ENCODE data around the gene TMEM184A.

TMEM184A gene

GRCh38 chr7:1498370-1499305 is 57.4 kb downstream of the TMEM184A start:
- no peaks in the 10 kb centered on the region for H3K9me3 ChIP-seq (ENCODE audit: control insufficient read depth in 2 of 2, low read length in 2 of 2)
- H3K4me1 ChIP-seq (ENCODE audit: control insufficient read depth, insufficient read depth, low read length): peaks cover 14% of the 10 kb centered on the region
- no peak overlapping the region for H3K4me3 ChIP-seq (ENCODE audit: low read length in 2 of 2)
- no peak overlapping the region for H3K27ac ChIP-seq (ENCODE audit: low read length)
- H3K27me3 ChIP-seq (ENCODE audit: control insufficient read depth in 1 of 2, insufficient read depth in 2 of 2, low read length in 2 of 2): no peaks in the 10 kb centered on the region
- H3K9ac ChIP-seq (ENCODE audit: low read length in 2 of 2): no peak overlapping the region
- peaks cover 18 to 40% of the 10 kb centered on the region in 2 donors for H3K36me3 ChIP-seq (ENCODE audit: control insufficient read depth in 2 of 2, insufficient read depth in 2 of 2, low read length in 2 of 2)

GRCh38 chr7:1497293-1497927 is 58.6 kb downstream of the TMEM184A start:
- Histone ChIP-seq H3K9ac (ENCODE audit: low read length in 2 of 2) (no peak overlapping the region), H3K9me3 (ENCODE audit: control insufficient read depth in 2 of 2, low read length in 2 of 2) (no peaks in the 10 kb centered on the region), H3K27me3 (ENCODE audit: control insufficient read depth in 1 of 2, insufficient read depth in 2 of 2, low read length in 2 of 2) (no peaks in the 10 kb centered on the region), H3K4me3 (ENCODE audit: low read length in 2 of 2) (no peak overlapping the region), H3K36me3 (ENCODE audit: control insufficient read depth in 2 of 2, insufficient read depth in 2 of 2, low read length in 2 of 2) (peaks cover 18 to 41% of the 10 kb centered on the region in 2 donors), H3K4me1 (ENCODE audit: control insufficient read depth, insufficient read depth, low read length) (peaks cover 2% of the 10 kb centered on the region), H3K27ac (ENCODE audit: low read length) (no peak overlapping the region)

GRCh38 chr7:1496531-1497292 is 59.3 kb downstream of the TMEM184A start:
- no peak overlapping the region for H3K27ac ChIP-seq (ENCODE audit: low read length)
- no peaks in the 10 kb centered on the region for H3K27me3 ChIP-seq (ENCODE audit: control insufficient read depth in 1 of 2, insufficient read depth in 2 of 2, low read length in 2 of 2)

GRCh38 chr7:1495564-1496242 is 60.3 kb downstream of the TMEM184A start:
- peaks cover 23 to 46% of the 10 kb centered on the region in 2 donors for H3K36me3 ChIP-seq (ENCODE audit: control insufficient read depth in 2 of 2, insufficient read depth in 2 of 2, low read length in 2 of 2)
- H3K27me3 ChIP-seq (ENCODE audit: control insufficient read depth in 1 of 2, insufficient read depth in 2 of 2, low read length in 2 of 2): no peaks in the 10 kb centered on the region
- no peak overlapping the region for H3K4me3 ChIP-seq (ENCODE audit: low read length in 2 of 2)
- H3K4me1 ChIP-seq (ENCODE audit: control insufficient read depth, insufficient read depth, low read length): no peaks in the 10 kb centered on the region
- no peak overlapping the region for H3K27ac ChIP-seq (ENCODE audit: low read length)
- no peak overlapping the region for H3K9ac ChIP-seq (ENCODE audit: low read length in 2 of 2)
- no peaks in the 10 kb centered on the region for H3K9me3 ChIP-seq (ENCODE audit: control insufficient read depth in 2 of 2, low read length in 2 of 2)

More at GRCh38 chr7:1496531-1497292, 59.3 kb downstream of the TMEM184A start:
- Histone ChIP-seq H3K4me3 (ENCODE audit: low read length in 2 of 2) (no peak overlapping the region), H3K9ac (ENCODE audit: low read length in 2 of 2) (no peak overlapping the region), H3K4me1 (ENCODE audit: control insufficient read depth, insufficient read depth, low read length) (no peaks in the 10 kb centered on the region), H3K36me3 (ENCODE audit: control insufficient read depth in 2 of 2, insufficient read depth in 2 of 2, low read length in 2 of 2) (peaks cover 25 to 42% of the 10 kb centered on the region in 2 donors), H3K9me3 (ENCODE audit: control insufficient read depth in 2 of 2, low read length in 2 of 2) (no peaks in the 10 kb centered on the region)

GRCh38 chr7:1494866-1495563 is 61.0 kb downstream of the TMEM184A start:
- Histone ChIP-seq H3K27ac (ENCODE audit: low read length) (no peak overlapping the region), H3K36me3 (ENCODE audit: control insufficient read depth in 2 of 2, insufficient read depth in 2 of 2, low read length in 2 of 2) (peaks cover 23 to 49% of the 10 kb centered on the region in 2 donors), H3K4me3 (ENCODE audit: low read length in 2 of 2) (no peak overlapping the region), H3K27me3 (ENCODE audit: control insufficient read depth in 1 of 2, insufficient read depth in 2 of 2, low read length in 2 of 2) (no peaks in the 10 kb centered on the region), H3K9ac (ENCODE audit: low read length in 2 of 2) (no peak overlapping the region), H3K4me1 (ENCODE audit: control insufficient read depth, insufficient read depth, low read length) (no peaks in the 10 kb centered on the region), H3K9me3 (ENCODE audit: control insufficient read depth in 2 of 2, low read length in 2 of 2) (no peaks in the 10 kb centered on the region)

- H3K4me3 ChIP-seq (ENCODE audit: low read length in 2 of 2): no peak overlapping the region
- peaks cover 29 to 51% of the 10 kb centered on the region in 2 donors for H3K36me3 ChIP-seq (ENCODE audit: control insufficient read depth in 2 of 2, insufficient read depth in 2 of 2, low read length in 2 of 2)
- H3K4me1 ChIP-seq (ENCODE audit: control insufficient read depth, insufficient read depth, low read length): no peaks in the 10 kb centered on the region
- H3K27ac ChIP-seq (ENCODE audit: low read length): no peak overlapping the region
- H3K9me3 ChIP-seq (ENCODE audit: control insufficient read depth in 2 of 2, low read length in 2 of 2): no peaks in the 10 kb centered on the region
- H3K27me3 ChIP-seq (ENCODE audit: control insufficient read depth in 1 of 2, insufficient read depth in 2 of 2, low read length in 2 of 2): no peaks in the 10 kb centered on the region
- H3K9ac ChIP-seq (ENCODE audit: low read length in 2 of 2): no peak overlapping the region
Observed at GRCh38 chr7:1494447-1494846, 61.6 kb downstream of the TMEM184A start.

- H3K27ac ChIP-seq (ENCODE audit: low read length): no peak overlapping the region
- no peaks in the 10 kb centered on the region for H3K27me3 ChIP-seq (ENCODE audit: control insufficient read depth in 1 of 2, insufficient read depth in 2 of 2, low read length in 2 of 2)
- no peaks in the 10 kb centered on the region for H3K4me1 ChIP-seq (ENCODE audit: control insufficient read depth, insufficient read depth, low read length)
- H3K4me3 ChIP-seq (ENCODE audit: low read length in 2 of 2): no peak overlapping the region
- peaks cover 38 to 60% of the 10 kb centered on the region in 2 donors for H3K36me3 ChIP-seq (ENCODE audit: control insufficient read depth in 2 of 2, insufficient read depth in 2 of 2, low read length in 2 of 2)
- no peak overlapping the region for H3K9ac ChIP-seq (ENCODE audit: low read length in 2 of 2)
- no peaks in the 10 kb centered on the region for H3K9me3 ChIP-seq (ENCODE audit: control insufficient read depth in 2 of 2, low read length in 2 of 2)
Observed at GRCh38 chr7:1493571-1493970, 62.4 kb downstream of the TMEM184A start.

GRCh38 chr7:1493129-1493528 is 62.9 kb downstream of the TMEM184A start:
- H3K4me3 ChIP-seq (ENCODE audit: low read length in 2 of 2): no peak overlapping the region
- no peaks in the 10 kb centered on the region for H3K4me1 ChIP-seq (ENCODE audit: control insufficient read depth, insufficient read depth, low read length)
- no peaks in the 10 kb centered on the region for H3K27me3 ChIP-seq (ENCODE audit: control insufficient read depth in 1 of 2, insufficient read depth in 2 of 2, low read length in 2 of 2)
- no peak overlapping the region for H3K27ac ChIP-seq (ENCODE audit: low read length)
- peaks cover 36 to 61% of the 10 kb centered on the region in 2 donors for H3K36me3 ChIP-seq (ENCODE audit: control insufficient read depth in 2 of 2, insufficient read depth in 2 of 2, low read length in 2 of 2)
- H3K9me3 ChIP-seq (ENCODE audit: control insufficient read depth in 2 of 2, low read length in 2 of 2): no peaks in the 10 kb centered on the region
- H3K9ac ChIP-seq (ENCODE audit: low read length in 2 of 2): no peak overlapping the region

- no peak overlapping the region for H3K4me3 ChIP-seq (ENCODE audit: low read length in 2 of 2)
- H3K36me3 ChIP-seq (ENCODE audit: control insufficient read depth in 2 of 2, insufficient read depth in 2 of 2, low read length in 2 of 2): peaks cover 35 to 58% of the 10 kb centered on the region in 2 donors
- H3K27ac ChIP-seq (ENCODE audit: low read length): no peak overlapping the region
- H3K9me3 ChIP-seq (ENCODE audit: control insufficient read depth in 2 of 2, low read length in 2 of 2): no peaks in the 10 kb centered on the region
- no peak overlapping the region for H3K9ac ChIP-seq (ENCODE audit: low read length in 2 of 2)
- no peaks in the 10 kb centered on the region for H3K4me1 ChIP-seq (ENCODE audit: control insufficient read depth, insufficient read depth, low read length)
- no peaks in the 10 kb centered on the region for H3K27me3 ChIP-seq (ENCODE audit: control insufficient read depth in 1 of 2, insufficient read depth in 2 of 2, low read length in 2 of 2)
Observed at GRCh38 chr7:1492640-1493039, 63.4 kb downstream of the TMEM184A start.

Measured in stomach smooth muscle (tissue), 2 donors.